GM10248 (cell line): ENCODE data around the gene PRLR.

Source experiments
- CTCF ChIA-PET: fragments of 300-600 bp; sonication (Branson Sonifier 250); formaldehyde crosslinking; extraction: SDS; loops from one replicate; lab custom pipeline; 2021; ENCODE audit warnings: antibody characterized with exemption; lab: Yijun Ruan, JAX
- POLR2A ChIA-PET: fragments of 350-650 bp; sonication (Branson Sonifier 250); formaldehyde crosslinking; extraction: SDS; loops from one replicate; lab custom pipeline; 2020; ENCODE audit warnings: antibody characterized with exemption; lab: Yijun Ruan, JAX
- DNase-seq: peaks from one replicate; pipeline ENCODE4 v3.0.0; 2012; ENCODE audit errors: extremely low spot score
- TF ChIP-seq, protein P1 (sequence below): IDR thresholded peaks from 2 replicates; pipeline ENCODE4 v1.5.1; 2012; ENCODE audit warnings: mild to moderate bottlenecking, low read depth; ENCODE audit errors: extremely low read depth, missing control alignments, control extremely low read depth

The PRLR gene

DNA sequence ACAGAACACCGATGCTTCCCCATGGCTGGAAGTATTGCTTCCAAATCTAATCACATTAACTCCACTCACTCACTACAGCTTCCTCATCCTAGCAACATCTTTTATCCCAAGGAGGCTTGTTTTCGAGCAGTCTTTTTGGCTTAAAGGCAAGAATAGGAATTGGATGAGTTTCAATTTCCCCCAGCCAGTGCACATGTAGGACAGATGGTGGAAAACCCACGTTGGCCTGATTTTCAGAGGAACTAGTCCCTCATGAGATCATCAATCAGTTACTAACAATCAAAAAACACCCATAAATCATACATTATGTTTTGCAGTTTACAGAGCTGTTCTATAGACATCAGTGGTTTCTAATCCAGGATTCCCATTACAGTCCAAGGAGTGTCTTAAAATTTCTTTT, 134.1 kb downstream of the PRLR start:
- TF ChIP-seq, protein P1, sequence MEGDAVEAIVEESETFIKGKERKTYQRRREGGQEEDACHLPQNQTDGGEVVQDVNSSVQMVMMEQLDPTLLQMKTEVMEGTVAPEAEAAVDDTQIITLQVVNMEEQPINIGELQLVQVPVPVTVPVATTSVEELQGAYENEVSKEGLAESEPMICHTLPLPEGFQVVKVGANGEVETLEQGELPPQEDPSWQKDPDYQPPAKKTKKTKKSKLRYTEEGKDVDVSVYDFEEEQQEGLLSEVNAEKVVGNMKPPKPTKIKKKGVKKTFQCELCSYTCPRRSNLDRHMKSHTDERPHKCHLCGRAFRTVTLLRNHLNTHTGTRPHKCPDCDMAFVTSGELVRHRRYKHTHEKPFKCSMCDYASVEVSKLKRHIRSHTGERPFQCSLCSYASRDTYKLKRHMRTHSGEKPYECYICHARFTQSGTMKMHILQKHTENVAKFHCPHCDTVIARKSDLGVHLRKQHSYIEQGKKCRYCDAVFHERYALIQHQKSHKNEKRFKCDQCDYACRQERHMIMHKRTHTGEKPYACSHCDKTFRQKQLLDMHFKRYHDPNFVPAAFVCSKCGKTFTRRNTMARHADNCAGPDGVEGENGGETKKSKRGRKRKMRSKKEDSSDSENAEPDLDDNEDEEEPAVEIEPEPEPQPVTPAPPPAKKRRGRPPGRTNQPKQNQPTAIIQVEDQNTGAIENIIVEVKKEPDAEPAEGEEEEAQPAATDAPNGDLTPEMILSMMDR: no peak
- DNase-seq: no peak
- POLR2A ChIA-PET: no interaction called here
- CTCF ChIA-PET: interaction anchor here (1.6 kb wide), 1 partner anchor 26 kb away, joined by 3 read pairs; no protein-coding TSS in a partner anchor

DNA sequence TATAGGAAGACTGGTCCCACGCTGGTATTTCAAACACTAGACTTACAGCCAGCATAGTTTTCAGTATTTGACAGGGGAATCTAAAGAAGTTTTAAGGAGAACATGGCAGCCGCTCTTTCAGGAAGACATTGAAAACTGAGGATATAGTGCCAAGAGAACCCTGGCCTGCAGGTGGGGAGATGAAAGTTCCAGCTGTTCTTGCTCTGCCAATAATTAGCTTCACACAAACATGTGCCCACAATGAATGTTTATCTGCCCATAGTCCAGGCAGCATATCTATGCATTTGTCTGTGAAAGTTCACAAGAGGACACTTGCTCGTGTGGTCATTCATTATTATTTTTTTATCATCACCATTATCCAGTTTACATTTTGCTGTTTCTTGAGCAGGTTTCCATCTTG, 134.9 kb downstream of the PRLR start:
- TF ChIP-seq, protein P1: no peak
- DNase-seq: no peak
- POLR2A ChIA-PET: no interaction called here
- CTCF ChIA-PET: no interaction called here

DNA sequence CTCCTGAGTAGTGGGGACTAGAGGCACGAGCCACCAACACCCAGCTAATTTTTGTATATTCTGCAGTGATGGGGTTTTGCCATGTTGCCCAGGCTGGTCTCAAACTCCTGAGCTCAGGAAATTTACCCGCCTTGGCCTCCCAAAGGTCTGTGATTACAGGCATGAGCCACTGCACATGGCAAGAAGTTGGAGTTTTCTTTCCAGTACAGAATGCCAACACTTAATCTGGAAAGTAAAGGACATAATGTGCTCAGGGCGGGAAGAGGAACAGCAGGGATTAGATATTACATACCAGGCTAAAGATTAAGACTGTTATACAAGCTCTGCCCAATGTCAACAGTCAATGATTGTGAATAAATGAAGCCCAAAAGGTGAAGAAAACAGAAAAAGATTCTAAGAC, 135.3 kb downstream of the PRLR start:
- no peak for DNase-seq
- CTCF ChIA-PET: interaction anchor here (0.6 kb wide), 1 partner anchor 86 kb away, joined by 3 read pairs; no protein-coding TSS in a partner anchor
- POLR2A ChIA-PET: no interaction called here
- TF ChIP-seq, protein P1: no peak

DNA sequence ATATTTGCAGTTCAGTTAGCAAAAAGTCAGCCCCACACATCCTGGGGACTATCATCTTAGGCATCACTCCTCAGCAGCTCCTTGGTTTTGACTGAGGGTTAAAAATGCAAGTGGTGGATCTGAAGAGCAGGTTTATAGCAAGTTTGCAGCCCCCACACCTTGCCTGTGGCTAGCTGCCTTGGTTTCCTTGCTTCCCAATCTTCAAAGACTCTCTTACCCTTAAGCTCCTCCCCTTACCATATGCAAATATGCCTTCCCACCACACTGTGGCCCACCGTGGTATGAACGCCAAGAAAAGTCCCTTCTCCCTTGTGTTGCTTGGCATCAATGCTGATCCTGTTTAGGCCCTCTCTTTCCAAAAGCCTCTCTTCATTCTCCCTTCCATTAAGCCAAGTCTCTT, 137.6 kb downstream of the PRLR start:
- no peak for DNase-seq
- ChIA-PET CTCF (interaction anchor here (1.3 to 2.0 kb wide), 3 partner anchors 10 to 834 kb away, joined by 4 to 6 read pairs (median 4); no protein-coding TSS in a partner anchor), POLR2A (no interaction called here)
- TF ChIP-seq, protein P1: no peak

DNA sequence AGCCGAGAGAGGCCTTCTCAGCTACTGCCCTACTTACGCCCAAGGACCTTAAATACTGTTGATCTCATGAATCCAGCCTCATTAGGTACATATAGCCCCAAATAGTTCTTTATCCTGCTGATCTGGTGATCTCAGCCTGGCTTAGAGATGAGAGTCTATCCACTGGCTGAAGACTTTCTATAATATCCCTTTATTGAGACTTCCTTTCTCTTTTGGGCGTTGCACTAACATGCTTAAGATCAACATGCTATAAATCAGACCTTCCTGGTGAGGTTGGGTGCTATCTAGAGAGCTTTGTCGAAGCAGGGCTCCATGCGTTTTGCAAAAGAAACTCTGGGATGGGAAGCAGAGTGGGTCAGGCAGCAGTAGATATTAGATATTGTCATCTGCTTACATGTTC, 138.6 kb downstream of the PRLR start:
- POLR2A ChIA-PET: no interaction called here

DNA sequence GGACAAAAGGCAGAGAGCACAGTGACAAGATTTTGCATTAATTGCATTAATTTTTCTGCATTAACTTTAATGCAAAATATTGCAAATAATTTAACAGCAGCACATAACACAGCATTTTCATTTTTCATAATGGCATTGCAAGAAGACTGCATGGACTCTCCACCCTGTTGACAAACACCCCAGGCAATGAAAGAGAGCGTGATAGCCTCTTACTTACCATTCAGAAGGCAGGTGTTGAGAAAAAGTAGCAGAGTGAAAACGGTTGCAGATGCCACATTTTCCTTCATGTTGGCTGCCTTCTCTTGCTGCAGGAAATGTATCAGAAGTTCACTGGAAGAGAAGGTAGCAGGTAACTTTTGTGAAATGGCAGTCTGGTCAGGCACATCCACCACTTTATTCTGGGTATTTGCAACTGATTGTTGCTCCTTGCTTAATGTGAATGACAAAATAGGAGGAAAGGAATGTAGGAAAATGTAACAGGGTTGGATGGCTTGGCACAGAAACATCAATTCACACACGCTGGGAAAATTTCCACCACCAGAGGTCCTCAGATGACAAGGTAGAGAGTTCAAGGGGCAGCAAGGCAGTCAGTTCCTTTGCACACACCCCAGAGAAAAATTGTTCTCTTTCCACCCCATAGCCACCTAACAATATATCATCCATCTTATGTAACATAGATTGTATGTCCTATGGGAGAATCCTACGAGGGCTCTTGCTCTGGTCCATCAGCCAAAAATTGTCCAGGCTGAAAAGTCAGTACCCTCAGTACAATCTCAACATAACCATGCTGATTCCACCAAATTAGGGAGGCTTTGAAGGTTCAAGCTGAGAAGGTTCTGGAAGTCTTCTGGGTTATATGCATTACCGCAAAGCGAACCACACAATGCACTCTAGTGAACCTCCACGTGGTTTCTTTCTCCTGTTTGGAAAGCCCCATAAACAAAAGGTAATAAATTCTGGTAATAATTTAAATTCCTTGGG, 140.7 kb downstream of the PRLR start:
- ChIA-PET CTCF (interaction anchor here (0.6 to 2.6 kb wide), 9 partner anchors 13 to 841 kb away, joined by 3 to 13 read pairs (median 3); no protein-coding TSS in a partner anchor), POLR2A (no interaction called here)
- DNase-seq: peak; percentile 52
- TF ChIP-seq, protein P1: peak; percentile 81

More for the DNA sequence above, 138.6 kb downstream of the PRLR start:
- CTCF ChIA-PET: interaction anchor here (1.3 kb wide), 1 partner anchor 13 kb away, joined by 4 read pairs; no protein-coding TSS in a partner anchor
- TF ChIP-seq, protein P1: no peak
- no peak for DNase-seq
